ENCODE data around the gene KCNJ4. TPM values are rescaled to one million over a fixed set of nuclear protein-coding genes. Genes with fewer than 3 reads are reported as not detected.
A peak's percentile ranks its signal among the peaks of the same experiment; 100 is the strongest.
"Not testable (repeated sequence)": the region's sequence is repeated elsewhere in the genome, so short reads cannot be mapped to it uniquely, and the experiment has no call there.

Gene KCNJ4
- total and polyA plus RNA-seq, 5 donors: 15.7 to 40.5 (median 33.1) TPM

- WGBS: 96% methylated on average over 10 of the region's 10 CpGs
- H3K4me1 ChIP-seq (ENCODE audit: control insufficient read depth, insufficient read depth, low read length); ATAC-seq; H3K9me3 ChIP-seq (ENCODE audit: control insufficient read depth, low read length); H3K4me3 ChIP-seq (ENCODE audit: low read length); intact Hi-C loops (cut with DNase I); H3K27me3 ChIP-seq (ENCODE audit: control insufficient read depth, insufficient read depth); H3K27ac ChIP-seq (ENCODE audit: low read length): not testable (repeated sequence)
- peak in 2 of 3 donors; percentile 28 to 31 for DNase-seq
These were observed 15.2 kb upstream of the KCNJ4 start for GRCh38 chr22:38470179-38470578.

GRCh38 chr22:38469306-38469781 is 14.3 kb upstream of the KCNJ4 start:
- Histone ChIP-seq H3K9me3 (ENCODE audit: control insufficient read depth, low read length) (no peaks in the 10 kb centered on the region), H3K4me3 (ENCODE audit: low read length) (no peak overlapping the region), H3K27ac (ENCODE audit: low read length) (no peak overlapping the region), H3K4me1 (ENCODE audit: control insufficient read depth, insufficient read depth, low read length) (no peaks in the 10 kb centered on the region), H3K27me3 (ENCODE audit: control insufficient read depth, insufficient read depth) (no peaks in the 10 kb centered on the region)
- DNase-seq (peak in 2 of 3 donors; percentile 38 to 40), ATAC-seq (no peak)
- intact Hi-C loops (cut with DNase I): loop anchor here in 1 of 4 donors (10.0 kb wide), 1 partner anchor 55 kb away; no protein-coding TSS in a partner anchor
- WGBS: 93% methylated on average over 6 of the region's 6 CpGs

- intact Hi-C loops (cut with DNase I): loop anchor here in 1 of 4 donors (10.0 kb wide), 1 partner anchor 54 kb away; no protein-coding TSS in a partner anchor
- Histone ChIP-seq H3K4me1 (ENCODE audit: control insufficient read depth, insufficient read depth, low read length) (no peaks in the 10 kb centered on the region), H3K27ac (ENCODE audit: low read length) (no peak overlapping the region), H3K27me3 (ENCODE audit: control insufficient read depth, insufficient read depth) (no peaks in the 10 kb centered on the region), H3K9me3 (ENCODE audit: control insufficient read depth, low read length) (no peaks in the 10 kb centered on the region), H3K4me3 (ENCODE audit: low read length) (peak overlapping the region; percentile 43)
- WGBS: 55% methylated on average over 28 of the region's 28 CpGs
- DNase-seq (peak in 2 of 3 donors; percentile 45 to 49), ATAC-seq (peak; percentile 2 to 11)
These were observed 13.7 kb upstream of the KCNJ4 start for GRCh38 chr22:38468443-38469305.

GRCh38 chr22:38467904-38468442 is 13.0 kb upstream of the KCNJ4 start, which contains the start of gene KDELR3:
Gene KDELR3 (plus strand): TSS chr22:38468096. CDS start chr22:38468234, 138 bp downstream.
- H3K4me1 ChIP-seq (ENCODE audit: control insufficient read depth, insufficient read depth, low read length): no peaks in the 10 kb centered on the region
- intact Hi-C loops (cut with DNase I): loop anchor here in 1 of 4 donors (10.0 kb wide), 1 partner anchor 53 kb away; no protein-coding TSS in a partner anchor
- no peak within 1 kb of the TSS for H3K27ac ChIP-seq (ENCODE audit: low read length)
- WGBS: 2% methylated on average over 53 of the region's 53 CpGs
- H3K4me3 ChIP-seq (ENCODE audit: low read length): peak within 1 kb of the TSS; percentile 43
- peak; percentile 84 to 92 (median 90) for DNase-seq
- no peaks in the 10 kb centered on the region for H3K9me3 ChIP-seq (ENCODE audit: control insufficient read depth, low read length)
- H3K27me3 ChIP-seq (ENCODE audit: control insufficient read depth, insufficient read depth): no peaks in the 10 kb centered on the region
- peak; percentile 87 to 91 for ATAC-seq

- no peaks in the 10 kb centered on the region for H3K4me1 ChIP-seq (ENCODE audit: control insufficient read depth, insufficient read depth, low read length)
- ATAC-seq: peak; percentile 15 to 25
- no peak overlapping the region for H3K27ac ChIP-seq (ENCODE audit: low read length)
- H3K27me3 ChIP-seq (ENCODE audit: control insufficient read depth, insufficient read depth): no peaks in the 10 kb centered on the region
- intact Hi-C loops (cut with DNase I): loop anchor here in 1 of 4 donors (10.0 kb wide), 1 partner anchor 53 kb away; no protein-coding TSS in a partner anchor
- H3K4me3 ChIP-seq (ENCODE audit: low read length): peak overlapping the region; percentile 43
- 12% methylated on average over 20 of the region's 20 CpGs for WGBS
- peak in 1 of 3 donors; percentile 75 for DNase-seq
- H3K9me3 ChIP-seq (ENCODE audit: control insufficient read depth, low read length): no peaks in the 10 kb centered on the region
These were observed 12.5 kb upstream of the KCNJ4 start for GRCh38 chr22:38467438-38467903.

GRCh38 chr22:38465673-38466490 is 10.9 kb upstream of the KCNJ4 start:
- no peaks in the 10 kb centered on the region for H3K9me3 ChIP-seq (ENCODE audit: control insufficient read depth, low read length)
- ATAC-seq (no peak), DNase-seq (peak in 2 of 3 donors; percentile 35 to 41)
- WGBS: 81% methylated on average over 26 of the region's 26 CpGs
- no peaks in the 10 kb centered on the region for H3K27me3 ChIP-seq (ENCODE audit: control insufficient read depth, insufficient read depth)
- H3K4me1 ChIP-seq (ENCODE audit: control insufficient read depth, insufficient read depth, low read length): peaks cover 2% of the 10 kb centered on the region
- intact Hi-C loops (cut with DNase I): loop anchor here in 1 of 4 donors (10.0 kb wide), 1 partner anchor 51 kb away; no protein-coding TSS in a partner anchor
- no peak overlapping the region for H3K4me3 ChIP-seq (ENCODE audit: low read length)
- H3K27ac ChIP-seq (ENCODE audit: low read length): no peak overlapping the region

- 85% methylated on average over 10 of the region's 10 CpGs for WGBS
- intact Hi-C loops (cut with DNase I): loop anchor here in 1 of 4 donors (10.0 kb wide), 1 partner anchor 50 kb away; no protein-coding TSS in a partner anchor
- H3K27me3 ChIP-seq (ENCODE audit: control insufficient read depth, insufficient read depth): no peaks in the 10 kb centered on the region
- H3K4me3 ChIP-seq (ENCODE audit: low read length): no peak overlapping the region
- no peaks in the 10 kb centered on the region for H3K9me3 ChIP-seq (ENCODE audit: control insufficient read depth, low read length)
- no peak for ATAC-seq
- DNase-seq: peak in 1 of 3 donors; percentile 7
- H3K4me1 ChIP-seq (ENCODE audit: control insufficient read depth, insufficient read depth, low read length): peaks cover 2% of the 10 kb centered on the region
- H3K27ac ChIP-seq (ENCODE audit: low read length): no peak overlapping the region
These were observed 10.1 kb upstream of the KCNJ4 start for GRCh38 chr22:38464992-38465672.

- WGBS: 34% methylated on average over 28 of the region's 28 CpGs
- H3K9me3 ChIP-seq (ENCODE audit: control insufficient read depth, low read length): no peaks in the 10 kb centered on the region
- H3K4me1 ChIP-seq (ENCODE audit: control insufficient read depth, insufficient read depth, low read length): peaks cover 2% of the 10 kb centered on the region
- H3K27me3 ChIP-seq (ENCODE audit: control insufficient read depth, insufficient read depth): no peaks in the 10 kb centered on the region
- DNase-seq (peak; percentile 69 to 89 (median 79)), ATAC-seq (peak; percentile 52 to 61)
- intact Hi-C loops (cut with DNase I): loop anchor here in 1 of 4 donors (10.0 kb wide), 1 partner anchor 48 kb away; no protein-coding TSS in a partner anchor
- no peak overlapping the region for H3K4me3 ChIP-seq (ENCODE audit: low read length)
- no peak overlapping the region for H3K27ac ChIP-seq (ENCODE audit: low read length)
These were observed 8.2 kb upstream of the KCNJ4 start for GRCh38 chr22:38462960-38463784.

- DNase-seq (peak; percentile 86 to 93 (median 93)), ATAC-seq (peak; percentile 73 to 76)
- no peaks in the 10 kb centered on the region for H3K9me3 ChIP-seq (ENCODE audit: control insufficient read depth, low read length)
- no peaks in the 10 kb centered on the region for H3K27me3 ChIP-seq (ENCODE audit: control insufficient read depth, insufficient read depth)
- 14% methylated on average over 51 of the region's 51 CpGs for WGBS
- no peak overlapping the region for H3K27ac ChIP-seq (ENCODE audit: low read length)
- intact Hi-C loops (cut with DNase I): loop anchor here in 1 of 4 donors (10.0 kb wide), 1 partner anchor 47 kb away; no protein-coding TSS in a partner anchor
- H3K4me1 ChIP-seq (ENCODE audit: control insufficient read depth, insufficient read depth, low read length): peaks cover 2% of the 10 kb centered on the region
- no peak overlapping the region for H3K4me3 ChIP-seq (ENCODE audit: low read length)
These were observed 6.5 kb upstream of the KCNJ4 start for GRCh38 chr22:38461414-38462081.

Measured in right cardiac atrium (tissue), 5 donors.